ENCODE data around the gene TMPRSS6.

DNA sequence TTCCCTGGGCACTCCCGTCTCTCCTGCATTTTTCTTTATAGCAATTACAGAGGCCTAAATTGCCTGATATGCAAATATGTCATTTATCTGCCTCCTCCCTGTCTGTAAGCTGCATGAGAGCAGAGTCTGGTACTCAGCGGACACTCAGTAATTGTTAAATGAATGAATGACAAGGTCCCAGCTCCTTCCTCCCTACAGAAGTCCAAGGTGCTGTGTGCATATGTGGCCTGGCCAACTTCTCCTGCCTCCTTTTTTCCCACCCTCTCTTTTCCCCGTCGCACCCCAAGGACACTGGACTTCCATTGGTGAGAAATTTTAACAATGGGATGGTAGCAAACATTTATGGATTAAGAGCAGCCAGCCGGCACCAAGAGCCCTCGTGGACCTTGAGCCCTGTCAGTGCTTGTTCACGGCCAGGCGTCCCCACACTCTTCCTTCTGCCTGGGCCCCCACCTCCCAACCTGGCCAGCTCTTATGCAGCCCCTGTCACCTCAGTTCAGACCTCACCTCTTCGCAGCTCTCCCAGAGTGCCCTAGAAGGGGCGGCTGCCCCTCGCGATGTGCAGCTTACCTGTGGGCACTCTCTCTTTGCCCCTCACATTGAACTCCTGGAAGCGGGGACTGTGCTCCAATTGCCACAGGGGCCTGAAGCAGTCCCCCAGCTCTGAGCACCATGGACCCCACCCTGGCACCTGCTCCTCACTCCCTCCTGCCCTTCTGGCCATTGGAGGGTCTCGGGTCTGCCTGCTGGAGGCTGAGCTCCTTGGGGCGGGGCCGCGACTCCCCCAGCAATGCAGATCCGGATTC is 1.5 kb downstream of the TMPRSS6 start:
- TF ChIP-seq CTCF (IDR thresholded peaks at IDR 0.05) (no peak), EP300 (IDR thresholded peaks at IDR 0.05; ENCODE audit: low read depth) (no peak), POLR2A (IDR thresholded peaks at IDR 0.05) (no peak), POLR2AphosphoS5 (IDR thresholded peaks at IDR 0.05) (no peak)

Measured in transverse colon (tissue), 4 donors.